H1 (cell line): ENCODE measurements around the gene LKAAEAR1. TPM values are rescaled to one million over a fixed set of nuclear protein-coding genes. Genes with fewer than 3 reads are reported as not detected.

Experiments
- E2F6 ChIP-seq: IDR thresholded peaks from 2 replicates; pipeline ENCODE4 v1.6.1; 2012; ENCODE audit warnings: inconsistent platforms
- EP300 ChIP-seq, 2 experiments: IDR thresholded peaks; 1 replicate in 1 of 2; 2 replicates in 1 of 2; pipeline ENCODE4 v1.6.1; 2011 to 2012; ENCODE audit warnings: low read depth in 2 of 2, low read length in 2 of 2, mild to moderate bottlenecking in 2 of 2, borderline replicate concordance in 1 of 2, inconsistent platforms in 1 of 2, moderate library complexity in 1 of 2
- MAFK ChIP-seq: IDR thresholded peaks from 2 replicates; pipeline ENCODE4 v1.6.1; 2012; ENCODE audit warnings: low read depth, mild to moderate bottlenecking, improper control_type of control experiment, low read length
- SAP30 ChIP-seq: fragments of 300-600 bp; sonication (generic); IDR thresholded peaks from 2 replicates; pipeline ENCODE4 v1.7.1; 2012; ENCODE audit warnings: low read length, moderate library complexity, mild to moderate bottlenecking, inconsistent platforms; ENCODE audit not compliant: insufficient read depth, insufficient replicate concordance
- USF2 ChIP-seq: IDR thresholded peaks from 2 replicates; pipeline ENCODE4 v1.6.1; 2011; ENCODE audit warnings: low read length, improper control_type of control experiment
- polyA plus RNA-seq, 7 experiments: library from polyadenylated mRNA; depleted of rRNA in 3 of 7; stranded (reverse) in 5 of 7; unstranded in 2 of 7; fragments of >200 nt in 5 of 7; fragments of 200-250 nt in 2 of 7; gene quantifications; 1 replicate in 5 of 7; 2 replicates in 1 of 7; 4 replicates in 1 of 7; pipeline versions ENCODE4 v1.2.1 to v1.2.3, GENCODE V29; 2011 to 2013; ENCODE audit warnings: missing spikeins in 2 of 7, mixed read lengths in 2 of 7
- total RNA-seq: library from RNA; stranded (reverse); fragmentation: NEBNext Ultra II Directional; extraction: Animal tissue kit (Norgen Biotek cat#: 25700); gene quantifications from 2 replicates; pipeline ENCODE4 v1.2.1, GENCODE V29; 2021

Gene LKAAEAR1
- total and polyA plus RNA-seq, 2 of the 8 experiments (the other 6 are each of a cell fraction or from before 2014, with no cell fraction given): 0.41 to 0.53 TPM

GRCh38 chr20:64056889-64057627, 27.1 kb downstream of the LKAAEAR1 start (continued):
- TF ChIP-seq E2F6 (peak; percentile 40; the same call in 1 of the 2 replicates), MAFK (no peak), USF2 (no peak), EP300 (IDR thresholded peaks at IDR 0.05; ENCODE audit: borderline replicate concordance in 1 of 2, low read depth in 2 of 2, low read length in 2 of 2) (no peak), SAP30 (no peak)
